ENCODE results near the gene ZDHHC12.

GRCh38 chr9:128696923-128697707 is 26.8 kb downstream of the ZDHHC12 start:
- TF ChIP-seq, protein P1, sequence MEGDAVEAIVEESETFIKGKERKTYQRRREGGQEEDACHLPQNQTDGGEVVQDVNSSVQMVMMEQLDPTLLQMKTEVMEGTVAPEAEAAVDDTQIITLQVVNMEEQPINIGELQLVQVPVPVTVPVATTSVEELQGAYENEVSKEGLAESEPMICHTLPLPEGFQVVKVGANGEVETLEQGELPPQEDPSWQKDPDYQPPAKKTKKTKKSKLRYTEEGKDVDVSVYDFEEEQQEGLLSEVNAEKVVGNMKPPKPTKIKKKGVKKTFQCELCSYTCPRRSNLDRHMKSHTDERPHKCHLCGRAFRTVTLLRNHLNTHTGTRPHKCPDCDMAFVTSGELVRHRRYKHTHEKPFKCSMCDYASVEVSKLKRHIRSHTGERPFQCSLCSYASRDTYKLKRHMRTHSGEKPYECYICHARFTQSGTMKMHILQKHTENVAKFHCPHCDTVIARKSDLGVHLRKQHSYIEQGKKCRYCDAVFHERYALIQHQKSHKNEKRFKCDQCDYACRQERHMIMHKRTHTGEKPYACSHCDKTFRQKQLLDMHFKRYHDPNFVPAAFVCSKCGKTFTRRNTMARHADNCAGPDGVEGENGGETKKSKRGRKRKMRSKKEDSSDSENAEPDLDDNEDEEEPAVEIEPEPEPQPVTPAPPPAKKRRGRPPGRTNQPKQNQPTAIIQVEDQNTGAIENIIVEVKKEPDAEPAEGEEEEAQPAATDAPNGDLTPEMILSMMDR (IDR thresholded peaks at IDR 0.05) = no peak
- TF ChIP-seq POLR2A (IDR thresholded peaks at IDR 0.05) = no peak

All from heart left ventricle (tissue), 13 donors.